T-helper 2 cell treated with Interferon-gamma antibody and Interleukin-4, amounts not matched to agents 100 ng/mL and 5 ng/mL, for 36 hours (primary cell): ENCODE data around the gene LRRC17. TPM values are rescaled to one million over a fixed set of nuclear protein-coding genes. Genes with fewer than 3 reads are reported as not detected.
"Not testable (repeated sequence)": the region's sequence is repeated elsewhere in the genome, so short reads cannot be mapped to it uniquely, and the experiment has no call there.

Experiments
- intact Hi-C: fragments of 100-400 bp; cut with micrococcal nuclease; formaldehyde crosslinking; loops from one replicate; pipeline ENCODE4 v1.15.1; 2023
- total RNA-seq: library from RNA; stranded (reverse); gene quantifications from 2 replicates; pipeline ENCODE4 v1.2.3, GENCODE V29; 2022

The LRRC17 gene
- total RNA-seq, 1 donor from 2014 or later, result 0.16 TPM

DNA sequence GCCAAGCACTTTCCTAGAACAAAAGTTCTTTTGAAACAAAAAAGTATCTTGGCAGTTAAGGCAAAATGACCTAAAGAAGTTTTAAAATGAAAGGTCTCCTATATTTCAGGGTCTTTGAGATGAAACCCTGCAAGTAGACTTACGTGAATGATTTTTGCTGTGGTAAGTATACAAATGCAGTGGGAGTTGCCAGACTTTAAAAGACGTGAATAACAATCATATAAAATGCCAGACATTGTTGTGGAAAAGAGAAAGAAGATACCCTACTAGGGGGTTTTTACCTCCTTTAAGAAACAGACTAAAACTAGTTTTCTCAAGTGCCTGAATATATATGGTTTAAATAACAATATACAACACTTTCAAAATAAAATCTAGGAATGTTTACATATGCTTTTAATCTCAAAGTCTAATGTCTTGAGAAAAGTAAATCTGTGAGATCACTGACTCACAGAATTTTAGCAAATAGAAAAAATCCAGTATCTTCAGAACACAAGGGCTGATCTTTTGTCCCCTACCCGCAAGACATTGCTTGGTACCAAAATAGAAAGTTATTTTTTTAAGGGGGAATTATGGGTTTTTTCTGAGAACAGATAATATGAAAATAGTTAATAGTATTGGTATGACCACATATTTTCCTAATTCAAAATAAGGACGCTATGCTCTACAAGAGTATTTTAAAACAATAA lies 29.5 kb downstream of the LRRC17 start:
- intact Hi-C loops, result no loop called here

DNA sequence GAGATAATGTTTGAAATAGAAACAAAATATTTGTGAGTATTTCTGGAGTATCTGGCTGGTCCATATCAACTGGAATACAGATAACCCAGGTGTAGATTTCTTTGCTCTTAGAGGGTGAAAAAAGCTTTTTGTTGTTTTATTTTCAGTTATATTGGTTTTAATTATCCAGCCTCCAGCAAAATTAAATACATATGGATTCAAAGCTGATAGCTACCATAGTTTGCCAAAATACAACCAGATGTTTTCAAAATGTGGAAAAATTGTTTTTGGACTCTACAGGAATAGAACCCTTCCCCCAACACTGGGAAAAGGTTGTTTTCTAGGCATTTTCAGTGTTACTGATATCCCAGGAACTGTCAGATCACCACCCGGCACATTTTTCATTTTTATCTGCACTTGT lies 30.1 kb downstream of the LRRC17 start:
- intact Hi-C loops, result no loop called here

DNA sequence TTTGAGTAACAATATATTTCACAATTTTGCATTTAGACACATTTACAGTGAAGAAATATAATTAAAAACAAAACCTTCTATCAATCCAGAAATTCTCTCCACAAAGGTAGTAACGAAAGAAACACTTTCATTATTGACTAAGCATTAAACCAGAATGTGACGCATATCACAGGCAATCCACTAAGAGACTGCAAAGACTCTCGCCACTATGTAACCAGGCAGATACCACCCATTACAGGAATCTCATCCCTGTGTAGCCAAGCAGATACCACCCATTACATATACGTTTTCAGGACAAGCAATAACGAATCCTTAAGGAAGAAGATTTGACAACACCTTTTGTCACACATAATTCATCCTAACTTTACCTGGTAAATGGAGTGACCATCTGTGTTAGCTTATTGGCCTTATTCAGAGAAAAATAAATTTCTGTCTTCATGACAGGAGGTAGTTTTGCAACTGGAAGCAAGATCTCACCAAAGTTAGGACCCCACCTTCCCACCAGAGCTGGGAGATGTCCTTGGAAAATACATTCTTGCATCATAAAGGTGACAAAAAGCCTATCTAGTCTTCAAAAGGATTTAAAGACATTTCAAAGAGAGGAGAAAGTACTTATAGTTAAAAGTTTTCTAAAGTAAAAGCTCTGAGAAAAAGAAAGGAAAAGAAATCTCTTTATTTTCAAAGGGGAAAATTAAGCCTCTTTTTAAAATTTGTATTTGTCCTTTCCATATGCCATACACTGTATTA lies 30.8 kb downstream of the LRRC17 start:
- intact Hi-C loops, result no loop called here

- intact Hi-C loops, result no loop called here
These were observed 31.4 kb downstream of the LRRC17 start for GRCh38 chr7:102944241-102944640.

GRCh38 chr7:102951839-102952238 lies 39.0 kb downstream of the LRRC17 start:
- intact Hi-C loops, result no loop called here

- intact Hi-C loops, result no loop called here
These were observed 40.6 kb downstream of the LRRC17 start for GRCh38 chr7:102953406-102953805.

- intact Hi-C loops, result not testable (repeated sequence)
These were observed 41.6 kb downstream of the LRRC17 start for GRCh38 chr7:102954359-102954758.

DNA sequence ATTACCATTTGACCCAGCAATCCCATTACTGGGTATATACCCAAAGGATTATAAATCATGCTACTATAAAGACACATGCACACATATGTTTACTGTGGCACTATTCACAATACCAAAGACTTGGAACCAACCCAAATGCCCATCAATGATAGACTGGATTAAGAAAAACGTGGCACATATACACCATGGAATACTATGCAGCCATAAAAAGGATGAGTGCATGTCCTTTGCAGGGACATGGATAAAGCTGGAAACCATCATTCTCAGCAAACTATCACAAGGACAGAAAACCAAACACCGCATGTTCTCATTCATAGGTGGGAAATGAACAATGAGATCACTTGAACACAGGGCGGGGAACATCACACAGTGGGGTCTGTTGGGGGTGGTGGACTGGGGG lies 45.2 kb downstream of the LRRC17 start:
- intact Hi-C loops, result not testable (repeated sequence)

- intact Hi-C loops, result not testable (repeated sequence)
These were observed 49.2 kb downstream of the LRRC17 start for GRCh38 chr7:102961993-102962392.

GRCh38 chr7:102966465-102966864 lies 53.7 kb downstream of the LRRC17 start:
- intact Hi-C loops, result no loop called here

- intact Hi-C loops, result no loop called here
These were observed 55.0 kb downstream of the LRRC17 start for GRCh38 chr7:102967798-102968197.

- intact Hi-C loops, result no loop called here
These were observed 60.4 kb downstream of the LRRC17 start for GRCh38 chr7:102973096-102973802.

DNA sequence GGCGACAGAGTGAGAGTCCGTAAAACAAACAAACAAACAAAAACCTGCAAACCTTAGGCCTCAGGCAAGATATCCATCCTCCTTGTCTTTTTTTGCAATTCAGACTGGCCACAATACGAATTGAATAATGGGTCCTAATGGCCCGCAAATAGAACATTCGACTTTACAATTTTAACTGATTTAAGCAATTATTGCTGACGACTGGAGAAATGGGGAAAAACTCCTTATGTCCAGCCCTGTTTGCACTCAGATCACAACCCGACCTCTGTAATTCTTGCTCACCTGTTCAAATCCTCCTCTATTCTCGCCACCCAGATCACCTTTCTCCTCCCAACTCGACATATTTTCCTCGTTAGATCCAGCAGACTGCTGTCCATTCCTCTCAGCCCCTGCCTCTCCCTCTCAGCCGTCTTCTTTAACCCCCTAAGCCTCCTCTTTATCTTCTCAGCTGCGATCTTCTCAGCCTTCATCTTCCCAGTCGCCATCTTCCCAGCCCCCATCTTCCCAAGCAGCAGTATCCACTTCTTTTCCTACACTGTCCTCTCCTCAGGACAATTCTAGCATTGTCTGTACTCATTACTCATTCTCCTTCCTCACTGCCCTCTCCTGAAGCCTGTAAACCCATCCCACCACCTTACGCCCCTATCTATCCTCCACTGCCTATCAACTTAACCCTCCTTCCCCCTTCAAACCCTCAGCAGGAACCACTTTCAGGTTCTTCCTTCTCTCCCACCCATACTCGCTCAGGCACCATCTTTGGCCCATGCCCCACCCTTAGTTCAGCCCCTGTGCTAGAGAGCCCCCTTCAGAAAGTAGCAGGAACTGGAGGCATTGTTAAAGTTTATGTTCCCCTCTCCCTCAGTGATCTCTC lies 61.8 kb downstream of the LRRC17 start:
- intact Hi-C loops, result no loop called here

- intact Hi-C loops, result no loop called here
These were observed 63.1 kb downstream of the LRRC17 start for GRCh38 chr7:102975854-102976253.

DNA sequence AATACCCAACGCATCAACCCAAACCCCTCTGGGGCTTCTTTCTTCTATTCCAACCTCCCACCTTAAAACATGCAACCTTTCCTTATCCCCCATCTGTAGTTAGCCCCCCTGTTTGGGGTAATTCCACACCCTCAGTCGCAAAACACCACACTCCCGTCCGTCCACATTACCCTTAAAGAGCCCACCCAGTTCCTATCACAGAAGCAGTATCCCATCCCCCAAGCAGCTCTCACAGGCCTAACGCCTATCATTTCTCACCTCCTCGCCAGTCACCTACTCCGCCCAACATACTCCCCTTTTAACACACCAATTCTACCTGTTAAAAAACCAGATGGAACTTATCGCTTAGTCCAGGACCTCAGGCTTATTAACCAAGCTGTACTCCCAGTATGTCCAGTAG lies 63.7 kb downstream of the LRRC17 start:
- intact Hi-C loops, result no loop called here

GRCh38 chr7:102977586-102977985 lies 64.8 kb downstream of the LRRC17 start:
- intact Hi-C loops, result not testable (repeated sequence)

- intact Hi-C loops, result no loop called here
These were observed 65.5 kb downstream of the LRRC17 start for GRCh38 chr7:102978284-102978683.

- intact Hi-C loops, result no loop called here
These were observed 66.9 kb downstream of the LRRC17 start for GRCh38 chr7:102979670-102980069.

DNA sequence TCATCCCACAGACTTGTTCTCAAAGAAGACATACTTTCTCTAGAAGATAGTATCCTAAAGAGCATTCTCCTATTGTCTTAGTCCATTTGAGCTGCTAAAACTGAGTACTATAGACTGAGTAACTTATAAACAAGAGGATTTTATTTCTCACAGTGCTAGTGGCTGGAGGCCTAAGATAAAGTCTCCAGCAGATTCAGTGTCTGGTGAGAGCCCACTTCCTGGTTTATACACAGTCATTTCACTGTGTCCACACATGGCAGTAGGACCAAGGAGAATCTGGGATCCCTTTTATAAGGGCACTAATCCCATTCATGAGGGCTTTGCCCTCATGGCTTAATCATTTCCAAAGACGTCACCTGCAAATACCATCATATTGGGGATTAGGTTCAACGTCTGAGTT lies 68.7 kb downstream of the LRRC17 start:
- intact Hi-C loops, result no loop called here

- intact Hi-C loops, result no loop called here
These were observed 69.4 kb downstream of the LRRC17 start for GRCh38 chr7:102982235-102982634.

- intact Hi-C loops, result no loop called here
These were observed 70.8 kb downstream of the LRRC17 start for GRCh38 chr7:102983602-102984001.
